GM12878 (cell line): Measurements from ENCODE around the gene OGA. TPM values are rescaled to one million over a fixed set of nuclear protein-coding genes. Genes with fewer than 3 reads are reported as not detected.

ENCODE experiments used
- ATAC-seq: fragments of 200-7000 bp; cut with Tn5 transposase; 3 replicates; pipeline ENCODE4 v1.9.1; 2020; ENCODE audit warnings: mild to moderate bottlenecking, moderate library complexity
- BruUV-seq: library from RNA; stranded (reverse); fragments of 400-500 nt; replicated peaks from 2 replicates; lab custom pipeline; 2021; lab: Mats Ljungman, UMichigan
- CTCF ChIA-PET: fragments of 300-600 bp; sonication (Branson Sonifier 250); formaldehyde crosslinking; extraction: SDS; loops from one replicate; lab custom pipeline; 2021; ENCODE audit warnings: inconsistent platforms; lab: Yijun Ruan, JAX
- POLR2A ChIA-PET: fragments of 350-600 bp; formaldehyde crosslinking; extraction: SDS; loops from one replicate; lab custom pipeline; 2021; ENCODE audit warnings: inconsistent platforms; lab: Charles Lee
- RAD21 ChIA-PET: fragments of 300-600 bp; sonication (Branson Sonifier 250); formaldehyde crosslinking; loops from one replicate; lab custom pipeline; 2023; ENCODE audit warnings: antibody characterized with exemption; ENCODE audit not compliant: unreplicated experiment; lab: Charles Lee
- SMC1A ChIA-PET: fragments of 300-600 bp; sonication (Branson Sonifier 250); formaldehyde crosslinking; loops from one replicate; lab custom pipeline; 2023; ENCODE audit not compliant: unreplicated experiment, uncharacterized antibody; lab: Charles Lee
- DNase-seq: peaks from one replicate; pipeline ENCODE4 v3.0.0-alpha.2; 2011; ENCODE audit warnings: low read depth, low spot score
- FAIRE-seq: peaks from 3 replicates; lab custom pipeline; 2011; peaks lifted over from hg19 to GRCh38; lab: Jason Lieb, UNC
- H2AFZ ChIP-seq: 2 replicates; pipeline ENCODE4 v1.6.0; 2011; ENCODE audit warnings: low read depth, low read length, control low read depth; ENCODE audit not compliant: control insufficient read depth
- H3K27ac ChIP-seq: 2 replicates; pipeline ENCODE4 v1.5.1; 2011; ENCODE audit warnings: control low read depth; ENCODE audit not compliant: control insufficient read depth, insufficient read depth
- H3K27me3 ChIP-seq, 2 experiments: replicated peaks in 1 of 2; 2 replicates each; pipeline versions ENCODE4 v1.6.0 to v1.6.1; 2011; ENCODE audit warnings: low read length in 1 of 2; ENCODE audit not compliant: control insufficient read depth in 2 of 2, insufficient read depth in 2 of 2
- H3K36me3 ChIP-seq, 2 experiments: 2 replicates each; pipeline ENCODE4 v1.5.1; 2011; ENCODE audit warnings: low read length in 1 of 2; ENCODE audit not compliant: control insufficient read depth in 2 of 2, insufficient read depth in 2 of 2
- H3K4me1 ChIP-seq: 2 replicates; pipeline ENCODE4 v1.6.1; 2011; ENCODE audit warnings: mild to moderate bottlenecking, low read length, moderate library complexity, mixed read lengths; ENCODE audit not compliant: control insufficient read depth, insufficient read depth
- H3K4me2 ChIP-seq: 2 replicates; pipeline ENCODE4 v1.6.0; 2011; ENCODE audit warnings: control low read depth; ENCODE audit not compliant: control insufficient read depth, insufficient read depth
- H3K4me3 ChIP-seq: fragments of 200-600 bp; sonication (generic); 2 replicates; pipeline ENCODE4 v1.5.1; 2016
- H3K79me2 ChIP-seq: 2 replicates; pipeline ENCODE4 v1.6.0; 2011; ENCODE audit warnings: low read length; ENCODE audit not compliant: control insufficient read depth, insufficient read depth
- H3K9ac ChIP-seq: 2 replicates; pipeline ENCODE4 v1.8.0; 2011; ENCODE audit warnings: low read length, control low read depth, mixed read lengths; ENCODE audit not compliant: control insufficient read depth, insufficient read depth
- H3K9me3 ChIP-seq: replicated peaks from 3 replicates; pipeline ENCODE4 v1.5.1; 2011; ENCODE audit warnings: mild to moderate bottlenecking, low read length; ENCODE audit not compliant: control insufficient read depth, insufficient read depth
- H4K20me1 ChIP-seq: 2 replicates; pipeline ENCODE4 v1.6.0; 2011; ENCODE audit not compliant: control insufficient read depth, insufficient read depth
- ATF7 ChIP-seq: fragments of 450-650 bp; IDR thresholded peaks from 2 replicates; pipeline ENCODE4 v1.6.1; 2016; ENCODE audit warnings: low read depth, mild to moderate bottlenecking
- DPF2 ChIP-seq: fragments of 450-650 bp; IDR thresholded peaks from 2 replicates; pipeline ENCODE4 v1.6.1; 2017; ENCODE audit warnings: mild to moderate bottlenecking
- EGR1 ChIP-seq, 2 experiments: IDR thresholded peaks; 1 replicate in 1 of 2; 2 replicates in 1 of 2; pipeline ENCODE4 v1.6.1; 2011 to 2012; ENCODE audit warnings: low read depth in 2 of 2, low read length in 2 of 2, borderline replicate concordance in 1 of 2, mild to moderate bottlenecking in 1 of 2, moderate library complexity in 1 of 2
- JUND ChIP-seq: IDR thresholded peaks from 2 replicates; pipeline ENCODE4 v1.6.1; 2012; ENCODE audit warnings: low read depth, mild to moderate bottlenecking, low read length, improper control_type of control experiment, moderate library complexity
- LARP7 ChIP-seq: fragments of 450-650 bp; IDR thresholded peaks from 2 replicates; pipeline ENCODE4 v1.6.1; 2017; ENCODE audit warnings: mild to moderate bottlenecking
- NRF1 ChIP-seq: conservative IDR thresholded peaks from 2 replicates; pipeline ENCODE4 v1.6.1; 2011; ENCODE audit warnings: mild to moderate bottlenecking, low read depth, low read length, improper control_type of control experiment
- PAX5 ChIP-seq: IDR thresholded peaks from 2 replicates; pipeline ENCODE4 v1.6.1; 2011; ENCODE audit warnings: low read depth, low read length, borderline replicate concordance
- POLR2AphosphoS2 ChIP-seq: IDR thresholded peaks from 2 replicates; pipeline ENCODE4 v1.6.1; 2011; ENCODE audit warnings: low read depth, mild to moderate bottlenecking, low read length, improper control_type of control experiment, moderate library complexity
- RCOR1 ChIP-seq: conservative IDR thresholded peaks from 2 replicates; pipeline ENCODE4 v1.6.1; 2012; ENCODE audit warnings: low read depth, low read length, improper control_type of control experiment
- SUZ12 ChIP-seq: fragments of 200-600 bp; sonication (generic); IDR thresholded peaks from one replicate; pipeline ENCODE4 v1.6.1; 2018; ENCODE audit warnings: antibody characterized with exemption, mild to moderate bottlenecking; ENCODE audit not compliant: unreplicated experiment
- ZNF207 ChIP-seq: fragments of 450-650 bp; IDR thresholded peaks from 2 replicates; pipeline ENCODE4 v1.6.1; 2014; ENCODE audit warnings: antibody characterized with exemption, mild to moderate bottlenecking, borderline replicate concordance
- ZZZ3 ChIP-seq: IDR thresholded peaks from 2 replicates; pipeline ENCODE4 v1.6.1; 2011; ENCODE audit warnings: low read depth; ENCODE audit not compliant: control insufficient read depth, insufficient read length
- WGBS: methylation state at CpG from one replicate; pipeline ENCODE4 v1.1.6; 2016; ENCODE audit warnings: low lambda C conversion rate; ENCODE audit not compliant: insufficient replicate concordance, insufficient coverage; ENCODE audit errors: missing lambda C conversion rate; 5-methylcytosine and 5-hydroxymethylcytosine counted together
- in situ Hi-C: fragments of 300-500 bp; cut with MboI; formaldehyde crosslinking; loops from 9 replicates; pipeline ENCODE4 v1.14.3; 2018; ENCODE audit warnings: mixed read lengths
- intact Hi-C: fragments of 100-400 bp; cut with micrococcal nuclease; formaldehyde crosslinking; loops from one replicate; pipeline ENCODE4 v1.14.2; 2022; ENCODE audit not compliant: unreplicated experiment
- polyA plus RNA-seq, 11 experiments: library from polyadenylated mRNA; depleted of rRNA in 4 of 11; unstranded in 6 of 11; stranded (reverse) in 5 of 11; fragments of >200 nt; fragmentation: Nextera tagmentation in 4 of 11; fragmentation: Illumina TruSeq in 1 of 11; extraction: Ambion mirVana in 4 of 11; extraction: Trizol in 1 of 11; gene quantifications; 1 replicate in 1 of 11; 2 replicates in 10 of 11; pipeline versions ENCODE4 v1.2.1 to v1.2.3, GENCODE V29; 2011 to 2016; ENCODE audit warnings: inconsistent platforms in 2 of 11, missing spikeins in 2 of 11, low read depth in 1 of 11
- total RNA-seq, 4 experiments: library from RNA; depleted of rRNA in 3 of 4; stranded (reverse); fragments of >200 nt in 3 of 4; fragmentation: Illumina TruSeq in 1 of 4; extraction: Trizol in 1 of 4; gene quantifications; 2 replicates each; pipeline versions ENCODE4 v1.2.1 to v1.2.3, GENCODE V29; 2013 to 2021
- TF ChIP-seq, protein P1 (sequence below): IDR thresholded peaks from 2 replicates; pipeline ENCODE4 v1.6.1; 2011; ENCODE audit warnings: low read depth, low read length, improper control_type of control experiment, borderline replicate concordance
- TF ChIP-seq, protein P2 (sequence below): fragments of 450-650 bp; IDR thresholded peaks from 2 replicates; pipeline ENCODE4 v1.6.1; 2016; ENCODE audit warnings: mild to moderate bottlenecking, moderate library complexity, borderline replicate concordance
- TF ChIP-seq, protein P3 (sequence below): fragments of 450-650 bp; IDR thresholded peaks from 2 replicates; pipeline ENCODE4 v1.6.1; 2016; ENCODE audit warnings: mild to moderate bottlenecking

The OGA gene
- total and polyA plus RNA-seq, 10 of the 15 experiments (the other 5 are each of a cell fraction or from before 2014, with no cell fraction given) = 23.0 to 145 (median 85.2) TPM

DNA sequence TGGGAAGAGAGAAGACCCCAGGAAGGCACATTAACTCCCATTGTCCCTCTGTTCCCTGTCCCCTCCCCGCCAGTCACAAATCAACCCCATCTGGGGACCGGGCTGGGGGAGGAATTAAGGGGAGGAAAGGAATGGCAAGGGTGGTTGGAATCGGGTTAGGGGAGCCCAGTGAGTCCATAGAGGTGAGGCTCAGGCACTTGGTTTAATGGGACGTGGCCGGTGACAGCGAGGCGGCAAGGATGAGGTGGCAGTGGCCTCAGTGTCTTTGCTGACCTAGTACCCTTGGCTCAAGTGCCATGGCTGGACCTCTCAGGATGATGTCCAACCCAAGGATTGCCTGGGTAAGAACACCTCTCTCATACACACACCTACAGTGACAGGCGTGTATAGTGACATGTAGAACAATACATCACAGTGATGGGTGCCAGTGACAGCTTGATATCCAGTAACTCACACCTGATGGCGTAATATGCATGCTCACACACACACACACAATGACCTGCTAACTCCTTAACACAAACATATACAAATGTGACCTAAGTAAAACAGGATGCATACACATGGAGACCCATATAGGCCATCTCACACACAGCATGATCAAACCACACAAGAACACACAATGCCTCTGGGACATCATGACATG, 13.0 kb upstream of the OGA start:
- ChIA-PET POLR2A (interaction anchor here (4.5 kb wide), 1 partner anchor 13 kb away, joined by 33 read pairs; the partner anchor contains the start of gene OGA), SMC1A (interaction anchor here (1.0 to 1.8 kb wide), 3 partner anchors 10 to 179 kb away, joined by 3 to 4 read pairs (median 3); no protein-coding TSS in a partner anchor), CTCF (interaction anchor here (1.3 to 2.1 kb wide), 2 partner anchors 8 to 10 kb away, joined by 3 to 10 read pairs; no protein-coding TSS in a partner anchor), RAD21 (interaction anchor here (1.0 to 1.1 kb wide), 4 partner anchors 8 to 179 kb away, joined by 3 read pairs; no protein-coding TSS in a partner anchor)
- in situ Hi-C loops (no loop called here), intact Hi-C loops (no loop called here)
- H3K4me2 ChIP-seq = peak overlapping the region; percentile 97
- 66% methylated on average over 9 of the region's 9 CpGs for WGBS
- H2AFZ ChIP-seq = peak overlapping the region; percentile 85
- DNase-seq (no peak), ATAC-seq (no peak), FAIRE-seq (no peak)
- peak overlapping the region; percentile 63 for H3K4me3 ChIP-seq
- BruUV-seq = no TSS peak
- H4K20me1 ChIP-seq = no peaks in the 10 kb centered on the region
- peak overlapping the region; percentile 56 for H3K9ac ChIP-seq
- no peaks in the 10 kb centered on the region for H3K9me3 ChIP-seq
- H3K36me3 ChIP-seq = peaks cover 0 to 4% of the 10 kb centered on the region in 2 experiments; a peak in 2 of 4 replicates
- no peaks in the 10 kb centered on the region for H3K27me3 ChIP-seq
- H3K79me2 ChIP-seq = no peaks in the 10 kb centered on the region
- H3K27ac ChIP-seq = peak overlapping the region; percentile 82
- TF ChIP-seq NRF1 (no peak), LARP7 (no peak), ZZZ3 (no peak), POLR2AphosphoS2 (no peak), EGR1 (IDR thresholded peaks at IDR 0.05; ENCODE audit: borderline replicate concordance in 1 of 2, low read depth in 2 of 2, low read length in 2 of 2) (no peak), DPF2 (no peak), JUND (no peak), RCOR1 (no peak), ATF7 (no peak), ZNF207 (no peak), PAX5 (no peak), SUZ12 (no peak)
- TF ChIP-seq, protein P1, sequence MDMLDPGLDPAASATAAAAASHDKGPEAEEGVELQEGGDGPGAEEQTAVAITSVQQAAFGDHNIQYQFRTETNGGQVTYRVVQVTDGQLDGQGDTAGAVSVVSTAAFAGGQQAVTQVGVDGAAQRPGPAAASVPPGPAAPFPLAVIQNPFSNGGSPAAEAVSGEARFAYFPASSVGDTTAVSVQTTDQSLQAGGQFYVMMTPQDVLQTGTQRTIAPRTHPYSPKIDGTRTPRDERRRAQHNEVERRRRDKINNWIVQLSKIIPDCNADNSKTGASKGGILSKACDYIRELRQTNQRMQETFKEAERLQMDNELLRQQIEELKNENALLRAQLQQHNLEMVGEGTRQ = no peak
- TF ChIP-seq, protein P2, sequence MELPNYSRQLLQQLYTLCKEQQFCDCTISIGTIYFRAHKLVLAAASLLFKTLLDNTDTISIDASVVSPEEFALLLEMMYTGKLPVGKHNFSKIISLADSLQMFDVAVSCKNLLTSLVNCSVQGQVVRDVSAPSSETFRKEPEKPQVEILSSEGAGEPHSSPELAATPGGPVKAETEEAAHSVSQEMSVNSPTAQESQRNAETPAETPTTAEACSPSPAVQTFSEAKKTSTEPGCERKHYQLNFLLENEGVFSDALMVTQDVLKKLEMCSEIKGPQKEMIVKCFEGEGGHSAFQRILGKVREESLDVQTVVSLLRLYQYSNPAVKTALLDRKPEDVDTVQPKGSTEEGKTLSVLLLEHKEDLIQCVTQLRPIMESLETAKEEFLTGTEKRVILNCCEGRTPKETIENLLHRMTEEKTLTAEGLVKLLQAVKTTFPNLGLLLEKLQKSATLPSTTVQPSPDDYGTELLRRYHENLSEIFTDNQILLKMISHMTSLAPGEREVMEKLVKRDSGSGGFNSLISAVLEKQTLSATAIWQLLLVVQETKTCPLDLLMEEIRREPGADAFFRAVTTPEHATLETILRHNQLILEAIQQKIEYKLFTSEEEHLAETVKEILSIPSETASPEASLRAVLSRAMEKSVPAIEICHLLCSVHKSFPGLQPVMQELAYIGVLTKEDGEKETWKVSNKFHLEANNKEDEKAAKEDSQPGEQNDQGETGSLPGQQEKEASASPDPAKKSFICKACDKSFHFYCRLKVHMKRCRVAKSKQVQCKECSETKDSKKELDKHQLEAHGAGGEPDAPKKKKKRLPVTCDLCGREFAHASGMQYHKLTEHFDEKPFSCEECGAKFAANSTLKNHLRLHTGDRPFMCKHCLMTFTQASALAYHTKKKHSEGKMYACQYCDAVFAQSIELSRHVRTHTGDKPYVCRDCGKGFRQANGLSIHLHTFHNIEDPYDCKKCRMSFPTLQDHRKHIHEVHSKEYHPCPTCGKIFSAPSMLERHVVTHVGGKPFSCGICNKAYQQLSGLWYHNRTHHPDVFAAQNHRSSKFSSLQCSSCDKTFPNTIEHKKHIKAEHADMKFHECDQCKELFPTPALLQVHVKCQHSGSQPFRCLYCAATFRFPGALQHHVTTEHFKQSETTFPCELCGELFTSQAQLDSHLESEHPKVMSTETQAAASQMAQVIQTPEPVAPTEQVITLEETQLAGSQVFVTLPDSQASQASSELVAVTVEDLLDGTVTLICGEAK = peak; percentile 53; the same call in 1 of the 2 replicates
- TF ChIP-seq, protein P3, sequence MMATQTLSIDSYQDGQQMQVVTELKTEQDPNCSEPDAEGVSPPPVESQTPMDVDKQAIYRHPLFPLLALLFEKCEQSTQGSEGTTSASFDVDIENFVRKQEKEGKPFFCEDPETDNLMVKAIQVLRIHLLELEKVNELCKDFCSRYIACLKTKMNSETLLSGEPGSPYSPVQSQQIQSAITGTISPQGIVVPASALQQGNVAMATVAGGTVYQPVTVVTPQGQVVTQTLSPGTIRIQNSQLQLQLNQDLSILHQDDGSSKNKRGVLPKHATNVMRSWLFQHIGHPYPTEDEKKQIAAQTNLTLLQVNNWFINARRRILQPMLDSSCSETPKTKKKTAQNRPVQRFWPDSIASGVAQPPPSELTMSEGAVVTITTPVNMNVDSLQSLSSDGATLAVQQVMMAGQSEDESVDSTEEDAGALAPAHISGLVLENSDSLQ = peak; percentile 37; the same call in 1 of the 2 replicates
- H3K4me1 ChIP-seq = peaks cover 22% of the 10 kb centered on the region
